SK-N-SH treated with all-trans-retinoic acid at 6 μM for 48 hours (cell line): Measurements from ENCODE around the gene CHKB.

Experiments
- ARNTL ChIP-seq: fragments of 450-650 bp; formaldehyde crosslinking; IDR thresholded peaks from 2 replicates; pipeline ENCODE4 v1.5.0; 2020; ENCODE audit warnings: low read depth, mild to moderate bottlenecking, moderate library complexity, borderline replicate concordance
- CREB5 ChIP-seq: fragments of 250-450 bp; sonication (Bioruptor Pico); IDR thresholded peaks from 2 replicates; pipeline ENCODE4 v1.5.1; 2020; ENCODE audit warnings: low read depth, mild to moderate bottlenecking, moderate library complexity
- ESRRG ChIP-seq: fragments of 250-450 bp; sonication (Bioruptor Pico); IDR thresholded peaks from 2 replicates; pipeline ENCODE4 v1.6.1; 2021; ENCODE audit warnings: mild to moderate bottlenecking
- ISL1 ChIP-seq: fragments of 250-450 bp; sonication (Bioruptor Pico); IDR thresholded peaks from 2 replicates; pipeline ENCODE4 v2.1.2; 2022; ENCODE audit warnings: mild to moderate bottlenecking, moderate library complexity
- OSR1 ChIP-seq: fragments of 250-450 bp; sonication (Bioruptor Pico); IDR thresholded peaks from 2 replicates; pipeline ENCODE4 v1.8.0; 2022; ENCODE audit warnings: moderate library complexity, mild to moderate bottlenecking, inconsistent platforms
- POU6F1 ChIP-seq: fragments of 250-450 bp; sonication (Bioruptor Pico); IDR thresholded peaks from 2 replicates; pipeline ENCODE4 v1.8.0; 2021; ENCODE audit warnings: low read depth, mild to moderate bottlenecking, moderate library complexity, borderline replicate concordance
- PPARA ChIP-seq: fragments of 250-450 bp; sonication (Bioruptor Pico); IDR thresholded peaks from 2 replicates; pipeline ENCODE4 v1.5.0; 2020; ENCODE audit warnings: mild to moderate bottlenecking, borderline replicate concordance
- RARB ChIP-seq: fragments of 250-450 bp; sonication (Bioruptor Pico); IDR thresholded peaks from 2 replicates; pipeline ENCODE4 v1.8.0; 2021; ENCODE audit warnings: mild to moderate bottlenecking, moderate library complexity
- TOX ChIP-seq: fragments of 250-450 bp; sonication (Bioruptor Pico); IDR thresholded peaks from 2 replicates; pipeline ENCODE4 v1.8.0; 2021; ENCODE audit warnings: mild to moderate bottlenecking, moderate library complexity, borderline replicate concordance
- TSHZ2 ChIP-seq: fragments of 250-450 bp; sonication (Bioruptor Pico); IDR thresholded peaks from 2 replicates; pipeline ENCODE4 v1.5.0; 2020; ENCODE audit warnings: mild to moderate bottlenecking, moderate library complexity
- ZFP3 ChIP-seq: fragments of 250-450 bp; sonication (Bioruptor Pico); IDR thresholded peaks from 2 replicates; pipeline ENCODE4 v1.5.0; 2020; ENCODE audit warnings: mild to moderate bottlenecking, moderate library complexity
- ZFP30 ChIP-seq: fragments of 450-650 bp; formaldehyde crosslinking; IDR thresholded peaks from 2 replicates; pipeline ENCODE4 v1.5.0; 2022; ENCODE audit warnings: mild to moderate bottlenecking, moderate library complexity

GRCh38 chr22:50625131-50625567, 42.5 kb upstream of the CHKB start:
- no peak for TF ChIP-seq POU6F1
- TF ChIP-seq ZFP3 (CRISPR knock-in tag): no peak
- TF ChIP-seq ZFP30 (CRISPR knock-in tag): no peak
- no peak for TF ChIP-seq ISL1
- no peak for TF ChIP-seq ESRRG (CRISPR knock-in tag)
- no peak for TF ChIP-seq PPARA (CRISPR knock-in tag)
- no peak for TF ChIP-seq RARB (CRISPR knock-in tag)
- TF ChIP-seq CREB5 (CRISPR knock-in tag): no peak
- TF ChIP-seq TOX (CRISPR knock-in tag): no peak
- TF ChIP-seq TSHZ2 (CRISPR knock-in tag): no peak
- TF ChIP-seq OSR1: no peak
- TF ChIP-seq ARNTL: no peak
